Hematopoietic multipotent progenitor cell treated with erythropoietin and hydrocortisone succinate and interleukin-3 and kit ligand, for 8 days (in vitro differentiated cells): Measurements from ENCODE around the gene USP20.
A peak's percentile ranks its signal among the peaks of the same experiment; 100 is the strongest.

Experiments used
- DNase-seq: peaks from one replicate; pipeline ENCODE4 v3.0.0-alpha.2; 2015

USP20 gene

GRCh38 chr9:129823935-129824601 is 11.2 kb upstream of the USP20 start, which contains the start of gene TOR1A:
TOR1A (minus strand) TSS chr9:129824136; CDS start chr9:129824085, 51 bp downstream.
- DNase-seq, result peak; percentile 95

- DNase-seq, result peak; percentile 86
Measured at GRCh38 chr9:129826344-129826743, 8.9 kb upstream of the USP20 start.

GRCh38 chr9:129826759-129827158 is 8.5 kb upstream of the USP20 start:
- DNase-seq, result no peak

DNA sequence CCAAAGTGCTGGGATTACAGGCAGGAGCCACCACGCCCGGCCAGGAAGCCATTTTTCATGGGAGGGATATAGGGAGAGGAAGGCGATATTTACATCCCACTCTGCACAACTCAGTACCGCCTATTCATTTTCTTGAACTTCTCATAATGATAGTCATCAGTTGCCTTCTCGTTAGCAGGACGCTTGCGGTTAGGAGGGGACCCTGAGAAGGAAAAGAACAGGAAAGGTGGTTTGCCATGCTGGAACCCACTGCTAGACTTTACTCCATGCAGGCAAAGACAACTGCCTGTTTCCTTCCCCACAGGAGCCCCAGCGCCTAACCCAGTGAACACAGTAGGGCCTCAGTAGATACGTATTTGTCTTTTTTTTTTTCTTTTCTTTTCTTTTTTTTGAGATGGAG is 7.2 kb upstream of the USP20 start:
- peak; percentile 29 for DNase-seq

DNA sequence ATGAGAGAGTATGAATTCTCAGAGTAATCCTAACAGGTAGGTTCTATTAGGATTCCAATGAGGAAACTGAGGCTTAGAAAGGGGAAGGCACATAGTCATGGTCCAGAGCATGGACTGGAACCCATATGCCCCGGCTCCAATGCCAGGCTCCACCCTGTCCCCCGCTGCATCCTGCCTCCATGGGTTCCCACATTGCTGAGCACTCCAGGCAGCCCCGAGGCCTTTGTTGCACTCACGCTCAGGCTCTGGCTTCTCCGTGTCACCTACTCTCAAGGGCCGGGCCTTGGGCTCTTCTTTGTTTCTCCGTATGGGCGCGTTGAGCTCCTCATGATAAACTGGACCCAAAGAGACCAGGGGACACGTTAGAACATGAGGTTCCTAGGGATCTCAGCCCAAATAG is 6.3 kb upstream of the USP20 start:
- no peak for DNase-seq

DNA sequence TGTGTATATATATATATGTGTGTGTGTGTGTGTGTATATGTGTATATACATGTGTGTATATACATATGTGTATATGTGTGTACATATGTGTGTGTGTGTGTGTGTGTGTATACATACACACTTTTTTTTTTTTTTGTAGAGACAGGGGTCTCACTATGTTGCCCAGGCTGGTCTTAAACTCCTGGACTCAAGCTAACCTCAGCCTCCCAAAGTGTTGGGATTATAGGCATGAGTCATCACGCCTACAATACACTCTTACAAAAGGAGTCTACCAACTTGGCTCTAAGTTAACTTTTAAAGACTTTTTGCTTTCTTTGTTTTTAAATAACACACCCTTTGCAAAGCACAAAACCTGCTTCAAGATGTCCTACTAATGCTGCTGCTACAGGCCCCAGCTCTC is 2.3 kb upstream of the USP20 start:
- no peak for DNase-seq

- DNase-seq, result peak; percentile 32
Measured at GRCh38 chr9:129834489-129835127, 650 bp upstream of the USP20 start.

- DNase-seq, result no peak
Measured at GRCh38 chr9:129835860-129836223, 584 bp downstream of the USP20 start.

DNA sequence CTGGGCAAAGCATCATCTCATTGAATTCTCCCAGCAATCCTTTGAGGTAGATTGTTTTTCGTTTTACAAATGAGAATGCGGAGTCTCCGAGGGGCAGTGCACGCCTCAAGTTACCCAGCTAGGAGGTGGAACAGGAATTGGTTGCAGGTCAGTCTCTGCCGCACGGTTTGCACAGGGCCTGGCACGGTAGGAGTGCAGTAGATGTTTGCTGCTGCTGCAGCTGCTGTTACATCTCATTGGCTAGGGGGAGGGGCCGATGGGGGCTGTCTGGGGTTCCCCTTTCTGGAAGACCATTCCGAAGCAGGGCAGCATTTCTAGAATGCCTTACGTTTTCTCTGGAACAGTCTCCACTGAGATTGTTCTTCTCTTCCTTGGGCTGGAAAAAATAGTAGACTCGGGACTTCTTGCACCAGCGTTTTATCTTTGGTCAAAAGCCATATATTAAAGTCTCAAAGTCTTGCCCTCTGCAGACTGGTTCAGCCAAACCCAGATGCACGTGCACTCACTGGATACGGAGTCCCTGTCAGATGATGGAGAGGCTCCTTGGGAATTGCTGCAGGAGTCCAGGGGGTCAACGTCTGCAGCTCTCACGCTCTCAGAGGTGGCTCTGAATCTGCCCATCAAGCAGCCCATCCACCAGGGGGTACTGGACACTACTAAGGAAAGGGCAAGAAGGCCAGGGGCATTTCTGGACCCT is 1.2 kb downstream of the USP20 start:
- peak; percentile 39 for DNase-seq

DNA sequence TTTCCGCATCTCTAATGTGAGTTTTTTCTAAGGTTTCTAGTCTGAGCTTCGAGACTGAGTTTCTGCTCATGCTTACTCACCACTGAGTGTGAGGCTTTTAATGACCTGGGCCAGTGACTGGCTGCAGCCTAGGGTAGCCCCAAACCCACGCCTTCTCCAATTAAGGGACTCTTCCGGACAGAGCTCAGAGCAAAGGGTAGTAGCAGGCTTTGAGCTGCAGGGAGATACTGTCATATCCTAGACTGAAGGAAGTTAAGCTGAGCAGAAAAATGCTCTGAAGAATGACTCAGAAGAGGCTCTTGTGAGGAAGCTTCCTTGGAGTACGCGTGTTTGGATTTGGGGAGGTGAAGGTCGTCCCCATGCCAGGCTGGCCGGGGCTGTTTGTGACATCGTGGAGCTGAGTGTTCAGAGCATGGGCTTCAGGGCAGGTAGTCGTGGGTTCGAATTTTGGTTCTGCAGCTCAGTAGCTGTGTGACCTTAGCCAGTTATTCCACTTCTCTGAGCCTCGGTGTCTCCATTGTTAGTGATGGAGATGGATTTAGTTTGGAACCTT is 3.5 kb downstream of the USP20 start:
- no peak for DNase-seq

DNA sequence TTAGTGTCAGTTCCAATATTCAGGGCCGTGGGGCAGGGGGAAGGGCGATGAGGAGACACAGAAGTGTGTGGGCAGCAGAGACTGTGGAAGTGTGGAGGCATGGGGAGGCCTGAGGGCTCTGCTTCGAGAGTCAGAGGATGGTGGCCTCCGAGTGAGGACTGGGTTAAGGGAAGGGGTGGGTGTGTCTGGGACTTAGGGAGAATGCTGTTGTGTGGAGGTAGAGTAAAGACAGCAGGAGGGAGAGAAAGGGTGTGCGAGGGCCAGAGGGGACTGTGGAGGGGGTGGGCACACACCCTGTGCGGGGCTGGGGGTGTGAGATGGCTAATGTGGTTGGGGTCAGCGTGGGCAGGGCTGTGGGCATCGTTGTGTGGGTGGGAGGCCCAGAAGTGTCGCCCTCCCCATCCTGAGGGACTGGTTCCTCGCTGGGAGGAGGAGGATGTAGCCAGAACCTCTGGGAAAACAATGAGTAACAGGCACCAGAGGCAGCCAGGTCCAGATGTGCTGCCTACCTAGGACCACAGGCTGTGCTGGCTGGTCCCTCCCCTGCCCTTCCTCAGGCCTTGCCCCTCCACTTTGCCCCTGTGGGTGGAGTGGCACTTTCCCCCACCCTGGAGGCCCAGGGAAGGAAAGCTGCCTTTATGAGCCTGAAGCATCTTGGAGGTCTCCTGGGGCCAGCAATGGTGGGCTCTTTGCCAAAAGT is 4.2 kb downstream of the USP20 start:
- DNase-seq, result no peak

DNA sequence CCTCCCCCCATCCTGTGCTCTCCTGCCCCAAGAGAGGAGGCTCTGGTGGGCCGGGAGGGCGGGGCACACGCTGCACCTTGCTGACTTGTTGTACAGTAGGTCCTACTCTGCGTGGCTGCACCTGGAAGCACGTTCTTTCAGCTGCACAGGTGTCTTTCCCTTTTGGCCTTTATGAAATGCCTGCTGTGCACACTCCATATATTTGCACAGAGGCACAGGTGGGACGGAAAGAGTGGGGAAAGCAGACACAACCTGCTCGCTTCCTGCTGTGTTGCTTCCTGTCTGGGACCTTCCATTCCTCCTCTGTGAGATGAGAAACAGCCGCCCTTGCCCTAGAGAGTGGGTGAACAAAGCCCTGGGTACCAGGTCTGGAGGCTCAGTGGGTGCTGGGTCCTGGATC is 4.8 kb downstream of the USP20 start:
- DNase-seq, result no peak

DNA sequence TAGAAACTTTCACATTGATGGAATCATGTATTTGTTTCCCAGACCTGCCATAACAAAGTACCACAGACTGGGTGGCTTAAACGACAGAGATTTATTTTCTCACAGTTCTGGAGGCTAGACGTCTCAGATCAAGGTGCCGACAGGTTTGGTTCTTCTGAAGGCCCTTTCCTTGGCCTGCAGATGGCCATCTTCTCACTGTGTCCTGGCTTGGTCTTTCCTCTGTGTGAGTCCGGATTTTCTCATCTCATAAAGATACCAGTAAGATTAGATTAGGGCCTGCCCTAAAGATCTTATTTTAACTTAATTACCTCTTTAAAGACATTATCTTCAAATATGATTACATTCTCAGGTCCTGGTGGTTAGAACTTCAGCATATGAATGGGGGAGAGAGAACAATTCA is 5.8 kb downstream of the USP20 start:
- DNase-seq, result no peak

DNA sequence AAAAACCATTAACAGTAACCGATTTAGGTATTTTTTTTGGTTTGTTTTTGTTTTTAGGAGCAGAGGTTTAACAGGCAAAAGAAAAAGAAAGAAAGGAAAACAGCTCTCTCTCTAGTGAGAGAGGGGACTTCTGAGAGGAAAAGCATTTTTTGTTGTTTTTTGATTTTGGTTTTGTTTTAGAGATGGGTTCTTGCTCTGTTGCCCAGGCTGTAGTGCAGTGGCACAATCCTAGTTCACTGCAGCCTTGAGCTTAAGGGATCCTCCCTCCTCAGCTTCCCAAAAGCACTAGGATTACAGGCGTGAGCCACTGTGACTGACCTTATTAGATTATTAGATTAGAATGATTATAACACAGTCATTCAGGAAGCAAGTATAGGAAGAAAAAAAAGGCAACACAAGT is 10.1 kb downstream of the USP20 start:
- no peak for DNase-seq

DNA sequence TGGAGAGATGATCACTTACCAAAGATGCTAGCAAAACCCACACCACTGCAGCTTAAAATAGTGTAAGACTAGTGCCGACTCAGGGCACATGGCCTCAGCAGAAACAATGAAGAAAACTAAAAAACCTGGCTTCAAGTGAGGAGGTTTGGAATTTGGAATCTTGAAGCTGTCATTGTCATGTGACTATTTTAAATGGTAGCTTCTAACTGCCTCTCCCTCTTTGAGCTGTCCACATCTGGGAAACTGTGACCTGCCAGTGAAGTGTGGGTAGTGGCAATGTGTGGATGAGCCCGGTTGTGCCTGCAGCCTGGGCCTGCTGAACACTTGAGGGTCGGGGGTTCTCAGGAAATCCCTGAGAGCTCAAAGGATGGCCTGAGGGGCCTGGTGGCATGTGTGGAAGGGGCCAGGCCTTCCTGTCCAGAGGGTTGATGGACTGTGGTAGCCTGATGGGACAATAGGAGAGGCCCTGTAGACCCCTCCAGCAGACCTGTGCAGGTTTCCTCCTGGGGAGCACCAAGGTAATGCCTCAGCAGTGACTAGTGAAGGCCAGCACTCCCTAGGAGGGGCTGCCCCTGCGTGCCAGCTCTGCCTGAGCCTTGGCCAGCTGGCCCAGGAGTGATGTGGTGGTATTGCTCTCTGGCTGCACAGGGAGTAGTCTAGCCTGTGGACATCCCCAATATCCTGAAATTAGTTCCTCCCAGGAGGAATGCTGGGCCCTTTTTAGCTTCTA is 13.6 kb downstream of the USP20 start:
- DNase-seq, result no peak

GRCh38 chr9:129849901-129850300 is 14.6 kb downstream of the USP20 start:
- DNase-seq, result no peak

DNA sequence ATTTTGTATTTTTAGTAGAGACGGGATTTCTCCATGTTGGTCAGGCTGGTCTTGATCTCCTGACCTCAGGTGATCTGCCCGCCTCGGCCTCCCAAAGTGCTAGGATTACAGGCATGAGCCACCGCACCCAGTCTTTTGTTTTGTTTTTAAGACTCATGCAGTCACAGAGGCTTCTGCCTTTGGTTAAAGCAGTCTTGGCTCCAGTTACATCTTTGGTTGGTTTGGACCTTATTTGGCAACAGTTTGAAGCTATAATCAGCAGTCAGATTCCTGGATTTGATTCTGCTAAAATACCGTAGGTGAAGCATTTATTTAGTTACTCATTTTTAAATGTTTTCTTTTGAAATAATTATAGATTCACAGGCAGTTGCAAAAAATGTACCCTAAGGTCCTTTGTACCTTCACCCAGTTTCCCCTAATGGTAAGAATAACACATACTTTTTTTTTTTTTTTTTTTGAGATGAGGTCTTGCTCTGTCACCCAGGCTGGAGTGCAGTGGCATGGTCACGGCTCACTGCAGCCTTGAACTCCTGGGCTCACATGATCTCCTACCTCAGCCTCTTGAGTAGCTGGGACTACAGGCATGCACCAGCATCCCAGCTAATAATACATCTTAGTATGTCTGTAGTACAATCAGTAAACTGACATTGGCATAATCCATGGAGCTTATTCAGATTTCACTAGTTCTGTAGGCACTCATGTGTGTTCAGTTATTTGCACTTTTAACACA is 15.7 kb downstream of the USP20 start:
- no peak for DNase-seq

DNA sequence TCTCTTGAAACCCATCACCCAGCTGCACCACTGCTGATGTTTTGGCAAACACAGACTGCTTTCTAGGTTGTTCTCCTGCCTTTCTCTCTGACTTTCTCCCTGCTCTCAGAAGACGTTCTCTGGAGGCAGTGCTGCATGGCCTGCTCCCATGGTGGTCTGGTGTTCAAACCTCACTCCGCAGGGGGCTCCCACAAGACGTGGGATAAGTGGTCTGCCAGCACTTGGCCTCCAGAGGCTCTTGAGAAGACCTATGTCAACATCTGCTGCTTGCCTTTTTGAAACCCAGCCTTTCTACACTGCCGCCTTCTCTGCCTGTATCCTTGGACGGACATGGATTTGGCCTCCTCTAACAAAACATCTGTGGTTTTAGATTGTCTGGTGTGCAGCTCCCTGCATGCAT is 16.6 kb downstream of the USP20 start:
- DNase-seq, result no peak

DNA sequence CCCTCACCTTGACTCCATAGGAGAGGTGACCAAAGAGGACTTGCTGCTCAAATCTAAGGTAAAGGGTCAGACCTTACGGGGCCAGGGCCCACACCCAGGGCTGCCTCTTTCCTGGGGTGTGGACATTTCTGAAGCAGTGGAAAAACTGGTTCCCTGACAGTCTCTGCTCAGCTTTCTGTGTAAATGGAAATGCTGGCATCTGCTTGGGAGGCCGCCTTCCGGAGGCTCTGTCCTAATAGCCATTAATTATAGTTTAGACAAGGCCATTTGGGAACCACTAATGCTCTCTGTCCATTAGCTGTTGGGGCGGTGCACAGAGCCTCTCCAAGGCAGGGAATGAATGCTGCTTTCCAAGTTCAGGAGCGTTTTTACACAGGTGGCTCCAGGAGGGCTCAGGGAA is 17.3 kb downstream of the USP20 start:
- DNase-seq, result no peak

GRCh38 chr9:129853614-129854013 is 18.4 kb downstream of the USP20 start:
- DNase-seq, result no peak

DNA sequence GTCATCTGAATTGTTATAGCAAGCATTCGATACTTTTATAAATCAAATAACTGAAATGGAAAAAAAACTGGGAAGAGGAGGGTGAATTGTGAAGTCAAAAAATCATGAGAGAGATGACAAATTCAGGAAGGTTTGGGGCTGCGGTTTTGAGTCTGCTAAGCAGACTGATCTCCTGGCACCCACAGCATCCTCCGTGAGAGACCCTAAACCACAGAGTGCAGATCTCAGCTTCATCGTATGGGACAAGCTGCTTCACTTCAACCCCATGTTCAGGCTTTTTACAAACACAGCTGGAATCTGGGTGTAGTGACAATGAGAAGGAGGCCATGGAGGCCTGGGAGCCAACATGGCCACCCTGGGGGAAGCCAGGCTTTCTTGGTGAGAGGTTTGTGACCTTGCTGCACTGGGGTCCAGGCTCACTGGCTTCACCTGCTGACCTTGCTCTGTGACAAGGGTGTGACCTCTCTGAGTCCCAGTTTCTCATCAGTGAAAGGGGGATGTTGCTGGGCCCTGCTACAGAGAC is 19.4 kb downstream of the USP20 start:
- DNase-seq, result no peak

GRCh38 chr9:129857207-129857606 is 21.9 kb downstream of the USP20 start:
- DNase-seq, result peak; percentile 41
